Skeletal muscle satellite cell (primary cell): ENCODE data around the gene ADAM12.

Source experiments
- H3K27me3 ChIP-seq: 2 replicates; pipeline ENCODE4 v1.7.0; 2013; ENCODE audit warnings: low read length; ENCODE audit not compliant: control insufficient read depth, insufficient read depth
- H3K36me3 ChIP-seq: 2 replicates; pipeline ENCODE4 v1.7.0; 2013; ENCODE audit warnings: mild to moderate bottlenecking, control low read depth, low read length; ENCODE audit not compliant: insufficient read depth
- H3K4me1 ChIP-seq: 2 replicates; pipeline ENCODE4 v1.7.0; 2013; ENCODE audit warnings: low read length; ENCODE audit not compliant: control insufficient read depth, insufficient read depth
- H3K4me2 ChIP-seq: 2 replicates; pipeline ENCODE4 v1.7.0; 2013; ENCODE audit warnings: mild to moderate bottlenecking, low read length
- H3K4me3 ChIP-seq: 2 replicates; pipeline ENCODE4 v1.7.0; 2013; ENCODE audit warnings: low read length
- H3K9ac ChIP-seq: 2 replicates; pipeline ENCODE4 v1.7.0; 2013; ENCODE audit warnings: mild to moderate bottlenecking, low read depth, low read length, moderate library complexity
- H3K9me3 ChIP-seq: replicated peaks from 2 replicates; pipeline ENCODE4 v1.7.0; 2013; ENCODE audit warnings: mild to moderate bottlenecking, control low read depth, low read length

The ADAM12 gene

DNA sequence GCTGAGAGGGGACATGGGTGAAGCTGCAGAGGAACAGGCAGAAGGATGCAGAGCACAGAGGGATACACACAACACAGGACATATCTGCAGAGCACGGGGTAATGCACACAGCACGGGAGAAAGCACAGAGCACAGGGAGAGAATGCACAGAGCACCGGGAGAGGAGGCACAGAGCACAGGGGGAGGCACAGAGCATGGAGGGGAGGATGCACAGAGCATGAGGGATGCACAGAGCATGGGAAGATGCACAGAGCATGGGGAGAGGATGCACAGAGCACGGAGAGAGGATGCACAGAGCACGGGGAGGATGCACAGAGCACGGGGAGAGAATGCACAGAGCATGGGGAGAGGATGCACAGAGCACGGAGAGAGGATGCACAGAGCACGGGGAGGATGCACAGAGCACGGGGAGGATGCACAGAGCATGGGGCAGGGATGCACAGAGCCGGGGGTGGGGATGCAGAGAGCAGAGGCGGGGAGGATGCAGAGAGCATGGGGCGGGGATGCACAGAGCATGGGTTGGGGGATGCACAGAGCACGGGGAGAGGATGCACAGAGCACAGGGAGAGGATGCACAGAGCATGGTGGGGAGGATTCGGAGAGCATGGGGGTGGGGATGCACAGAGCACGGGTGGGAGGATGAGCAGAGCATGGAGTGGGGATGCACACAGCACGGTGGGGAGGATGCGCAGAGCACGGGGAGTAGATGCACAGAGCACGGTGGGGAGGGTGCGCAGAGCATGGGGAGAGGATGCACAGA lies 230.0 kb downstream of the ADAM12 start:
- H3K4me1 ChIP-seq, result no peaks in the 10 kb centered on the region

DNA sequence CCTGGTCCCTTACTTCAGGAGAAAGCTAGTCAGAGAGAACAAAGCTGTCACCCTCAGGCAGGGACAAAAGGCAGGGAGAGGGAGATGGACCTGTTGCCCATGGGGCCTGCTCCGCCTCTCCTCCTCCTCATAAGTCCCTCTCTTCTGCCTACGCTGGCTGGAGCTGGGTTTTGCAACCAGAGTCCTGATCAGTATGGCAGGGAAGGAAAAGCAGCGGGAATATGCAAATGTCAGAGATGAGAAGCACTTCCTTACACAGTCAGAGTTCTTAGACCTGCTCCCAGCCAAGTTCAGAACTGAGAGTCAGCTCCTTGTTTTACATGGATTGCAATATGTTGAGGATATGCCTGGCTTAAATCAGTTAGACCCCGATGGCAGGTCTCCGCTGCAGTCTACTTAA lies 231.1 kb downstream of the ADAM12 start:
- Histone ChIP-seq H3K36me3 (peaks cover under 1% of the 10 kb centered on the region), H3K9me3 (no peaks in the 10 kb centered on the region), H3K27me3 (no peaks in the 10 kb centered on the region), H3K4me2 (no peak overlapping the region), H3K4me1 (no peaks in the 10 kb centered on the region), H3K4me3 (no peak overlapping the region), H3K9ac (no peak overlapping the region)

More for the DNA sequence above, 230.0 kb downstream of the ADAM12 start:
- H3K36me3 ChIP-seq, result peaks cover 4% of the 10 kb centered on the region
- no peak overlapping the region for H3K4me2 ChIP-seq
- no peaks in the 10 kb centered on the region for H3K9me3 ChIP-seq
- H3K9ac ChIP-seq, result no peak overlapping the region
- H3K27me3 ChIP-seq, result no peaks in the 10 kb centered on the region
- no peak overlapping the region for H3K4me3 ChIP-seq

DNA sequence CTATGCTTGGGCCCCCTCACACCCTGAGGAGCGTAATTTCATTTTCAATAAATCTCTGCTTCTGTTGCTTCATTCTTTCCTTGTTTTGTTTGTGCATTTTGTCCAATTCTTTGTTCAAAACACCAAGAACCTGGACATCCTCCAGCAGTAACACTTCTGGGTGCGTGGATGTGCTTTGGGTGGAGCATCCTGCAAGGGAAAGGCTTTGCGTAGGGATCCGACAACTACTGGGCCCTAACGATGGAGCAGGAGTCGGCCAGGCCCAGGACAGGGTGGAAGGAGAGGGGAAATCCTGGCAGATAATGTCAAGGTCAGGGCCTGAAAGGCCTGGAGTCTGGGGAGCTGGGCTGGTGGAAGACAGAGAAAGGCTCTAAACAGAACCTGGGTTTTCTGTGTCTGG lies 231.8 kb downstream of the ADAM12 start:
- Histone ChIP-seq H3K4me2 (no peak overlapping the region), H3K27me3 (no peaks in the 10 kb centered on the region), H3K9ac (no peak overlapping the region), H3K9me3 (no peaks in the 10 kb centered on the region), H3K4me1 (no peaks in the 10 kb centered on the region), H3K4me3 (no peak overlapping the region), H3K36me3 (no peaks in the 10 kb centered on the region)

DNA sequence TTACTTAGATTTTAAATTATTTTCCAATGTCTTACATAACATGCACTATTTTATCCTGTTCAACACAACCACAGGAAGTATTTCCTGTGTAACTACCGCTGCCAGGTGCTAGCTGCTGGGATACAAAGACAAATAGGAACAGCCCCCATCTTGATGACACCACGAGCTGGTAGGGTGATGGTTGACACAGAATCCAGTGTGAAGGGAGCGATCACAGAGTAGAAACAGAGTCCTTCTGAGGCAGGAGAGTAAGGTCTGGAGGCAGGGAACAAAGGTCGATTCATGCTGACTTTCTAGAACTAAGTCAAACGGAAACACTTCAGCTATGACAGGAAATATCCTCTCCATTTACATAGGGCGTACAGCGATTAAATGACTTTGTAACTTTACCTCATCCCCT lies 232.3 kb downstream of the ADAM12 start:
- no peak overlapping the region for H3K9ac ChIP-seq
- H3K27me3 ChIP-seq, result no peaks in the 10 kb centered on the region
- H3K4me2 ChIP-seq, result no peak overlapping the region
- H3K9me3 ChIP-seq, result no peaks in the 10 kb centered on the region
- no peak overlapping the region for H3K4me3 ChIP-seq
- H3K36me3 ChIP-seq, result no peaks in the 10 kb centered on the region
- no peaks in the 10 kb centered on the region for H3K4me1 ChIP-seq

DNA sequence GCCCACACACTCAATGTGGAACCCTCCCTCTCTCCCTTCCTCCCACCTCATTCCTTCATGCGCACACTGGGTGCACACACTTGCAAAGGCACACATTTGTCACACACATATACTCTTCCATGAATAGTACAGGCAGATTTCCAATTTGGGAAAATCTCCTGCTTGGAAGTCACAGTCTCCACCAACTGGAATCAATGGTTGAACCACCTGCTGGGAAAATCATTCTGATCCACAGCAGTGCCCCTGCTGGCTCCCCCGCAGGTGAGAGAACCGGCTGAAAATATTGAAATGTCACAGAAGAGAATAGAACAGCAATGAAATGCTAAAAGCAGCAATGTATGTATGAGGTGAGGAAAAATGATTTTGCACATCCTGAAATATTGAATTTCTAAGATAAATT lies 232.7 kb downstream of the ADAM12 start:
- Histone ChIP-seq H3K4me1 (no peaks in the 10 kb centered on the region), H3K27me3 (no peaks in the 10 kb centered on the region), H3K4me2 (no peak overlapping the region), H3K36me3 (no peaks in the 10 kb centered on the region), H3K4me3 (no peak overlapping the region), H3K9ac (no peak overlapping the region), H3K9me3 (no peaks in the 10 kb centered on the region)

DNA sequence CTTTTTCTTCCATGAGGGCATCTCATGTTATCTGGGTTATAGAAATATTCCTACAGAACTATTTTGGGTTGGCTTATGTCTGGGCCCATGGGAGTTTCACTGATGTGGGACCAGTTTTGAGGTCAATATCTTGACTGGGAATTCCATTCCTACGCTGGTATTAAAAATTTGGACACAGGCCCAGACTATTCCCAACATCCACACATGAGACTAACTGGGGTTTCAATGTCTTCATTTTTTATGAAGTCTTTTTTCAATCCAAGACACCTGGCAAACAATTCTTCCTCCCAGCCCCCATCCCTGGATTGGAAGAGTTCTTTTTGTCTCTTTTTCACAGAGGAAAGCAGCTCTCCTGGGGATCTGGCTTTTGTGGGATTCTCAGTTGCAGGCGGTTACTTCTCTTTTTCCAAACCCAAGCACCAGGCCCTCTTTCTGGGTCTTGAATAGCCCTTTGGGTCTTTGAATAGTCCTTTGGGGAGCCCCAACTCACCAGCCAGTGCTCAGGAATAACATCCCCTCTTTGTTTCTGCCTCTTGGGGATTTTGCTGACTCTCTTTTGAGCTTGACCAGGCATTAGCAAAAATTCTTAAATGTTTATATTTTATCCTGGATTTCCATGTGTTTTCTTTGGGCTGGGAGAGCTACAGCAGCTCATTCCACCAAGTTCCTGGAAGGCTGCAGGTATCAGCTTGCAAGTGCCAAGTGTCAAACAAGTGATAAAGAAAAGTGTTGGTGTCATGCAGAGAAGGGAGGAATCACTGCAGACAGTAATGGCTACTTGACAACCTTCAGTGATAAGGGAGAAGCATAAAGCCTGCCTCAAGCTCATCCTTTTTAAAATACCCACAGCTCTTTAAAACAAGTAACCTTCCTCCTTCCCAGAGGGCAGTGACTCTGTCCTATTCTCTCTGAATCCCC lies 234.3 kb downstream of the ADAM12 start:
- no peak overlapping the region for H3K9ac ChIP-seq
- peaks cover 2% of the 10 kb centered on the region for H3K4me1 ChIP-seq
- H3K36me3 ChIP-seq, result no peaks in the 10 kb centered on the region
- no peaks in the 10 kb centered on the region for H3K9me3 ChIP-seq
- no peaks in the 10 kb centered on the region for H3K27me3 ChIP-seq
- no peak overlapping the region for H3K4me3 ChIP-seq
- H3K4me2 ChIP-seq, result no peak overlapping the region

DNA sequence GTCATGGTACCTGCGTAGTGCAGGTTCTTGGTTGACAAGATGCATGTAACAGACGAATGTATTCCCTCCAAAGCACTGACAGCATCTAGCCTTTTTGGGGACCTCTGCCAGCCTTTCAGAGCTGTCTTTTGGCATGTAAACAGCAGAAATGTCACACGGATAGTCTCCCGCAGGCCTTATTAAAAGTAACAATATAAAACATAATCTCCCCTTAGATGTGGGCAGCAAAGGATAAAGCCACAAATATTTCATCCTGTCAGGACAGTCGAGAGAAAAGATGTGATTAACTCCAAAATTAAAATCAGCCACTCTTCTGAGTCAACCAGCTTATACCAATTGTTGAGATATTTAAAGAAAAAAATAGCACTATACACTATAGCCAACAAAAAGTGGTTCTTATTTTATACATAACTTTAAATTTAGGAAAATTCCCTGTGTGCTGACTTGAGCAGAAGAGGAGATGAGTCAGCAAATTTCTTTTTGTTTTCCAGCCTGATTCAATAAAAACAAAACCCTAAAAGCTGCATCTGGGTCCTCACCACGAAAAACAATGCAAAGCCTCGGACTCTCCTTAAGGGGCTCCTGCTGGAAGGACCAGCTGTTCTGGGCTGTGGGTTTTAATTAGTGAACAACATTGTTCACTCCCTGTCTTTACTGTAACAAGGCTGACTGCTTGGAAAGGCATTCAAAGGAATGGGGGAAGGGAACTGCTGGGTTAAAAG lies 240.2 kb downstream of the ADAM12 start:
- Histone ChIP-seq H3K36me3 (peaks cover 4% of the 10 kb centered on the region), H3K9ac (peak overlapping the region; percentile 40), H3K27me3 (no peaks in the 10 kb centered on the region), H3K9me3 (no peaks in the 10 kb centered on the region), H3K4me1 (peaks cover 21% of the 10 kb centered on the region), H3K4me3 (peak overlapping the region; percentile 15), H3K4me2 (peak overlapping the region; percentile 44)

DNA sequence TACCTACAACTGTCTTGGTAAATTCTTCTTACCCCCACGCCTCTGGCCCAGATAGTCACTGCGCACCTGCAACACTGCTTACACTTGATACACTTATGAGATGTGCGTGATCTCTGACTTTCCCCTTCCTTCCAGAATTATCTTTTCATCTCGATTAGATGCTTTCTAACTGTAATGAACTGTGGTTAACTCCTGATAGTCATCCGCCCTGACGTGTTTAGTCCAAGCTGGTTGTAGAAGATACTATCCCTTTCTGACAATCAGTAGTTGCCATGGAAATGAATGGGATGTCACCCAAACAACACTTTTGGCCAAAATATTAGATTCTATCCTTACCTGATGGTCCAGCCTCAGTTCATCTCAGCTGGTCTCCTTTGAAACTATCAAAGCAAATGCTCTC lies 241.5 kb downstream of the ADAM12 start:
- no peak overlapping the region for H3K4me2 ChIP-seq
- H3K4me3 ChIP-seq, result no peak overlapping the region
- no peaks in the 10 kb centered on the region for H3K27me3 ChIP-seq
- no peak overlapping the region for H3K9ac ChIP-seq
- H3K9me3 ChIP-seq, result no peaks in the 10 kb centered on the region
- H3K36me3 ChIP-seq, result peaks cover 4% of the 10 kb centered on the region
- H3K4me1 ChIP-seq, result peaks cover 21% of the 10 kb centered on the region

DNA sequence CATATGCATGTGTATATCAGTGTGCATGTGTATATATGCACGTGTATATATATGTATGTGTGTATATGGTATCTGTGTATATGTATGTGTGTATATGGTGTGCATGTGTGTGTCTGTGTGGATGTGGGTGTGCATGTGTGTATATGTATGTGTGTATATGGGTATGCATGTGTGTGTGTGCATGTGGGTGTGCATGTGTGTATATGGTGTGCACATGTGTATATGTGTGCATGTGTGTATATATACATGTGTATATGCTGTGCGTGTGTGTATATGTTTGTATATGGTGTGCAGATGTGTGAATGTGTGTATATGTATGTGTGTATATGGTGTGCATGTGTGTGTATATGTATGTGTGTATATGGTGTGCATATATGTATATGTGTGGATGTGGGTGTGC lies 245.2 kb downstream of the ADAM12 start:
- Histone ChIP-seq H3K4me3 (no peak overlapping the region), H3K27me3 (no peaks in the 10 kb centered on the region), H3K4me1 (peaks cover 11% of the 10 kb centered on the region), H3K36me3 (peaks cover 4% of the 10 kb centered on the region), H3K9ac (no peak overlapping the region), H3K4me2 (no peak overlapping the region), H3K9me3 (no peaks in the 10 kb centered on the region)

DNA sequence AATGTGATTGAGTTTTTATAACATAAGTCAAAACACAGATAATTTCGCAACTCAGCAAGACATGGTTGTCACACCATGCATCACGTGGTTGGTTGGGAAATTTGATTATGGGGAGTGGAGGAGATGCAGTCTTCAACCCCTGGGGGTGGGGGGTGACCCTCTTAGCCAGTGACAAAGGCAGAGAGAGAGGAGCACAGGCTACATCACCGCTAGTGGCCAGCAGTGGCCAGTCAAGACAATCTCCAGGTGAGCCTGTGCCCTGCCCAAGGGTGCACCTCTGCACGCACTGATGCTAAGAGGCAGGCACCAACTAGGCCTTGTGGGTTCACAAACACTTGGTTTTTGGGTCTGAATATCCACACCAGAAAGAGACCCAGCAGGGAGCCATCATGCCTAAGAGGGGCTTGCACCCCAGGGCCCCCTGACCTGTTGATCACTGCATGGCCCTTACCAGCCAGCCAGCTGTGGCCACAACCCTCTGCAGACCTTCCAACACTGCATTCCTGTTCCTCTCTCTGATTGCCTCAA lies 247.5 kb downstream of the ADAM12 start:
- Histone ChIP-seq H3K27me3 (no peaks in the 10 kb centered on the region), H3K4me1 (no peaks in the 10 kb centered on the region), H3K4me2 (no peak overlapping the region), H3K36me3 (peaks cover under 1% of the 10 kb centered on the region), H3K9ac (no peak overlapping the region), H3K4me3 (no peak overlapping the region), H3K9me3 (no peaks in the 10 kb centered on the region)

DNA sequence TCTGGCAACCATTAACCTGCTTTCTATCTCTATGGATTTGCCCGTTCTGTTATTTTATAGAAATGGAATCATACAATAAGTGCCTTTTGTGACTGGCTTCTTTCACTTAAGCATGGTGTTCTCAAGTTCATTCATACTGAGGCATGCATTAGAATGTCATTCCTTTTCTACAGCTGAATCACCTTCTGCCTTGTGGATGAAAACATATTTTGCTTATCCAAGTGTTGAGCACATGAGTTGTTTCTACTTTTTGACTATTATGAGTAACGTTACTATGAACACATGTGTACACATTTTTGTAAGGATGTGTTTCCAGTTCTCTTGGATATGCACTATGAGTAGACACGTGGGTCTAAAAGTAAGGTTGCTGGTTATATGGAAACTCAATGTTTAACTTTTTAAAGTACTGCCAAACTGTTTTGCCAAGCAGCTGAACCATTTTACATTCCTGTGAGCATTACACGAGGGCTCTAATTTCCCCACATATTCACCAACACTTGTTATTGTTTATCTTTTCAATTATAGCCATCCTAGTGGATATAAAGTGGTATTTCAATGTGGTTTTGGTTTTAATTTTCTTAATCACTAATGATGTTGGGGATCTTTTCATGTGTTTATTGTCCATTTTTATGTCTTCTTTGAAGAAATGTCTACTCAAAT lies 250.6 kb downstream of the ADAM12 start:
- no peaks in the 10 kb centered on the region for H3K9me3 ChIP-seq
- H3K36me3 ChIP-seq, result peaks cover 9% of the 10 kb centered on the region
- no peak overlapping the region for H3K4me2 ChIP-seq
- H3K4me3 ChIP-seq, result no peak overlapping the region
- no peaks in the 10 kb centered on the region for H3K27me3 ChIP-seq
- no peak overlapping the region for H3K9ac ChIP-seq
- peaks cover 5% of the 10 kb centered on the region for H3K4me1 ChIP-seq
